HepG2 (cell line): ENCODE data around the gene AGTPBP1. TPM values are rescaled to one million over a fixed set of nuclear protein-coding genes. Genes with fewer than 3 reads are reported as not detected.

ENCODE experiments used
- ATAC-seq: fragments of 200-7000 bp; cut with Tn5 transposase; 3 replicates; pipeline ENCODE4 v1.9.1; 2020; ENCODE audit warnings: mild to moderate bottlenecking, moderate library complexity
- BruUV-seq: library from RNA; stranded (reverse); fragments of 400-500 nt; replicated peaks from 2 replicates; lab custom pipeline; 2021; lab: Mats Ljungman, UMichigan
- CTCF ChIA-PET: fragments of 300-600 bp; formaldehyde crosslinking; extraction: SDS; loops from one replicate; lab custom pipeline; 2021; ENCODE audit warnings: low total read pairs, inconsistent platforms, low intra/inter-chr PET ratio; lab: Yijun Ruan, JAX
- POLR2A ChIA-PET: fragments of 350-600 bp; sonication (Branson Sonifier 250); formaldehyde crosslinking; loops from one replicate; lab custom pipeline; 2020; ENCODE audit warnings: antibody characterized with exemption, inconsistent platforms; lab: Yijun Ruan, JAX
- DNase-seq: peaks from one replicate; pipeline ENCODE4 v3.0.0-alpha.2; 2015; ENCODE audit warnings: low spot score
- FAIRE-seq: peaks from 3 replicates; lab custom pipeline; 2011; peaks lifted over from hg19 to GRCh38; lab: Jason Lieb, UNC
- H2AFZ ChIP-seq: one replicate; pipeline ENCODE4 v1.6.1; 2011; ENCODE audit warnings: low read length, inconsistent platforms
- H3K27ac ChIP-seq: fragments of 300-600 bp; 3 replicates; pipeline ENCODE4 v1.8.0; 2011; ENCODE audit warnings: mixed run types, mild to moderate bottlenecking, mixed read lengths, low read length, inconsistent platforms; ENCODE audit not compliant: insufficient read depth; ENCODE audit errors: extremely low read length
- H3K27me3 ChIP-seq, 2 experiments: fragments of 200-600 bp in 1 of 2; 2 replicates in 1 of 2; 3 replicates in 1 of 2; pipeline versions ENCODE4 v1.6.0 to v1.8.0; 2011; ENCODE audit warnings: low read length in 2 of 2, mild to moderate bottlenecking in 2 of 2, moderate library complexity in 2 of 2, inconsistent platforms in 1 of 2; ENCODE audit not compliant: insufficient read depth in 2 of 2, control insufficient read depth in 1 of 2
- H3K36me3 ChIP-seq, 2 experiments: fragments of 200-600 bp in 1 of 2; replicated peaks in 1 of 2; 2 replicates in 1 of 2; 3 replicates in 1 of 2; pipeline versions ENCODE4 v1.5.1 to v1.8.0; 2011; ENCODE audit warnings: low read length in 2 of 2, inconsistent platforms in 1 of 2; ENCODE audit not compliant: insufficient read depth in 2 of 2, control insufficient read depth in 1 of 2
- H3K4me1 ChIP-seq: 2 replicates; pipeline ENCODE4 v1.5.1; 2012; ENCODE audit warnings: low read length, inconsistent platforms; ENCODE audit not compliant: insufficient read depth
- H3K4me2 ChIP-seq: 2 replicates; pipeline ENCODE4 v1.6.0; 2011; ENCODE audit warnings: low read depth, low read length, inconsistent platforms
- H3K4me3 ChIP-seq, 3 experiments: fragments of 200-600 bp in 1 of 3; sonication (generic), shearing (Covaris generic) in 1 of 3; replicated peaks in 1 of 3; 2 replicates each; pipeline ENCODE4 v1.5.1; 2011 to 2016; ENCODE audit warnings: low read length in 3 of 3, inconsistent platforms in 2 of 3, low read depth in 2 of 3, mild to moderate bottlenecking in 2 of 3, control low read depth in 1 of 3, mixed read lengths in 1 of 3; ENCODE audit not compliant: insufficient read depth in 1 of 3
- H3K79me2 ChIP-seq: one replicate; pipeline ENCODE4 v1.6.1; 2011; ENCODE audit warnings: low read length, inconsistent platforms; ENCODE audit not compliant: insufficient read depth
- H3K9ac ChIP-seq: 2 replicates; pipeline ENCODE4 v1.6.0; 2011; ENCODE audit warnings: mild to moderate bottlenecking, low read depth, low read length, inconsistent platforms; ENCODE audit not compliant: insufficient read depth
- H3K9me3 ChIP-seq: 2 replicates; pipeline ENCODE4 v1.5.1; 2012; ENCODE audit warnings: mild to moderate bottlenecking, low read length
- H4K20me1 ChIP-seq: 2 replicates; pipeline ENCODE4 v1.6.0; 2011; ENCODE audit warnings: inconsistent platforms, mild to moderate bottlenecking, low read length, moderate library complexity; ENCODE audit not compliant: insufficient read depth
- BCL6 ChIP-seq: IDR thresholded peaks from 2 replicates; pipeline ENCODE4 v1.6.1; 2016; ENCODE audit warnings: missing genetic modification reagents, missing compliant biosample characterization
- BRF2 ChIP-seq: sonication (generic); formaldehyde crosslinking; IDR thresholded peaks from 2 replicates; pipeline ENCODE4 v1.8.1; 2022; ENCODE audit warnings: mild to moderate bottlenecking, missing genetic modification reagents
- DRAP1 ChIP-seq: IDR thresholded peaks from 2 replicates; pipeline ENCODE4 v1.6.1; 2016; ENCODE audit warnings: missing genetic modification reagents, missing compliant biosample characterization
- GATAD2A ChIP-seq: IDR thresholded peaks from 2 replicates; pipeline ENCODE4 v1.6.1; 2016
- GLI4 ChIP-seq: sonication (generic); formaldehyde crosslinking; IDR thresholded peaks from 2 replicates; pipeline ENCODE4 v1.5.1; 2020; ENCODE audit warnings: missing genetic modification reagents, mild to moderate bottlenecking, moderate library complexity, borderline replicate concordance
- GMEB2 ChIP-seq: IDR thresholded peaks from 2 replicates; pipeline ENCODE4 v1.6.1; 2016; ENCODE audit warnings: missing biosample characterization, missing genetic modification reagents, low read depth
- HOXA9 ChIP-seq: sonication (generic); formaldehyde crosslinking; IDR thresholded peaks from 2 replicates; pipeline ENCODE4 v1.8.1; 2022; ENCODE audit warnings: missing genetic modification reagents, mild to moderate bottlenecking, moderate library complexity, borderline replicate concordance
- ISX ChIP-seq: sonication (generic); formaldehyde crosslinking; conservative IDR thresholded peaks from 2 replicates; pipeline ENCODE4 v1.5.0; 2020; ENCODE audit warnings: missing genetic modification reagents
- MYPOP ChIP-seq: sonication (generic); formaldehyde crosslinking; IDR thresholded peaks from 2 replicates; pipeline ENCODE4 v1.8.1; 2023; ENCODE audit warnings: mild to moderate bottlenecking, moderate library complexity, missing genetic modification reagents
- NFRKB ChIP-seq: fragments of 450-650 bp; IDR thresholded peaks from 2 replicates; pipeline ENCODE4 v1.6.1; 2017
- POLR2G ChIP-seq: fragments of 200-400 bp; formaldehyde crosslinking; IDR thresholded peaks from 2 replicates; pipeline ENCODE4 v1.6.1; 2018; ENCODE audit warnings: mild to moderate bottlenecking, low read depth, low read length, moderate library complexity
- TOPORS ChIP-seq: sonication (generic); formaldehyde crosslinking; IDR thresholded peaks from 2 replicates; pipeline ENCODE4 v1.8.0; 2023; ENCODE audit warnings: mild to moderate bottlenecking, missing genetic modification reagents
- ZFP1 ChIP-seq: IDR thresholded peaks from 2 replicates; pipeline ENCODE4 v1.6.1; 2016
- ZIK1 ChIP-seq: sonication (generic); formaldehyde crosslinking; IDR thresholded peaks from 2 replicates; pipeline ENCODE4 v1.5.0; 2020; ENCODE audit warnings: mild to moderate bottlenecking, low read depth, missing genetic modification reagents, borderline replicate concordance
- ZNF264 ChIP-seq: sonication (generic); formaldehyde crosslinking; IDR thresholded peaks from 2 replicates; pipeline ENCODE4 v1.4.0; 2020; ENCODE audit warnings: missing genetic modification reagents
- ZNF276 ChIP-seq: sonication (generic); formaldehyde crosslinking; IDR thresholded peaks from 2 replicates; pipeline ENCODE4 v1.4.0; 2020; ENCODE audit warnings: mild to moderate bottlenecking, low read depth, missing genetic modification reagents
- ZNF460 ChIP-seq: sonication (generic); formaldehyde crosslinking; IDR thresholded peaks from 2 replicates; pipeline ENCODE4 v1.5.1; 2020; ENCODE audit warnings: missing genetic modification reagents, mild to moderate bottlenecking, borderline replicate concordance
- ZZZ3 ChIP-seq: sonication (generic); formaldehyde crosslinking; IDR thresholded peaks from 2 replicates; pipeline ENCODE4 v1.4.0; 2020; ENCODE audit warnings: missing genetic modification reagents, mild to moderate bottlenecking, borderline replicate concordance
- WGBS: methylation state at CpG from one replicate; pipeline ENCODE4 v1.1.6; 2017; ENCODE audit warnings: low lambda C conversion rate; 5-methylcytosine and 5-hydroxymethylcytosine counted together
- in situ Hi-C: cut with HindIII; loops from 2 replicates; pipeline ENCODE4 v1.10.0; 2017; ENCODE audit warnings: low pct_unique_long_range_greater_than_20kb; ENCODE audit not compliant: extremely low pct_ligation_motif_present
- intact Hi-C: fragments of 100-400 bp; cut with micrococcal nuclease; formaldehyde crosslinking; loops from one replicate; pipeline ENCODE4 v1.10.0; 2022; ENCODE audit not compliant: unreplicated experiment
- polyA plus RNA-seq, 8 experiments: library from polyadenylated mRNA; depleted of rRNA in 3 of 8; stranded (reverse) in 7 of 8; unstranded in 1 of 8; fragments of >200 nt; fragmentation: Illumina TruSeq in 4 of 8; extraction: Trizol in 4 of 8; gene quantifications; 2 replicates each; pipeline versions ENCODE4 v1.2.1 to v1.2.3, GENCODE V29; 2011 to 2016; ENCODE audit warnings: low read depth in 4 of 8, missing spikeins in 1 of 8, mixed read lengths in 1 of 8; ENCODE audit not compliant: insufficient read depth in 1 of 8
- total RNA-seq, 5 experiments: library from RNA; depleted of rRNA; stranded (reverse); fragments of >200 nt; fragmentation: Illumina TruSeq; extraction: Trizol; gene quantifications; 2 replicates each; pipeline ENCODE4 v1.2.3, GENCODE V29; 2016; ENCODE audit warnings: low read depth in 1 of 5

The AGTPBP1 gene
- total and polyA plus RNA-seq, 2 of the 13 experiments (the other 11 are each of a cell fraction or from before 2014, with no cell fraction given), result 9.7 to 22.3 TPM

- CTCF ChIA-PET, result no interaction called here
- in situ Hi-C loops (no loop called here), intact Hi-C loops (no loop called here)
- no TSS peak for BruUV-seq
- peak; percentile 67 for DNase-seq
- Histone ChIP-seq H3K4me2 (peak overlapping the region; percentile 81), H3K27me3 (peaks cover 0 to 4% of the 10 kb centered on the region in 2 experiments; a peak in 2 of 5 replicates), H3K4me3 (peak overlapping the region; percentile 71 to 95 (median 73)), H2AFZ (peak overlapping the region; percentile 43), H3K9me3 (no peaks in the 10 kb centered on the region), H3K4me1 (peaks cover 39% of the 10 kb centered on the region), H3K9ac (peak overlapping the region; percentile 80), H3K36me3 (no peaks in the 10 kb centered on the region), H4K20me1 (no peaks in the 10 kb centered on the region), H3K79me2 (peaks cover 39% of the 10 kb centered on the region), H3K27ac (peak overlapping the region; percentile 84)
- 0% methylated on average over 1 of the region's 75 CpGs for WGBS
- POLR2A ChIA-PET, result interaction anchor here (1.2 to 1.5 kb wide), 3 partner anchors 18 to 64 kb away, joined by 3 to 7 read pairs (median 5); no protein-coding TSS in a partner anchor
- ATAC-seq, result peak; percentile 76
- FAIRE-seq, result peak; percentile 55
- TF ChIP-seq ZZZ3 (no peak), ZNF276 (CRISPR knock-in tag) (no peak), ZIK1 (CRISPR knock-in tag) (no peak), BCL6 (CRISPR knock-in tag) (0 out of 2 replicates have a peak, but pooled peaks have one; percentile 7), ZNF264 (CRISPR knock-in tag) (0 out of 2 replicates have a peak, but pooled peaks have one; percentile 18), BRF2 (no peak), ISX (CRISPR knock-in tag) (no peak; the same call in 1 of the 2 replicates), MYPOP (CRISPR knock-in tag) (peak; percentile 58; the same call in 1 of the 2 replicates), DRAP1 (CRISPR knock-in tag) (no peak; the same call in 1 of the 2 replicates), GMEB2 (CRISPR knock-in tag) (no peak), TOPORS (CRISPR knock-in tag) (no peak), ZFP1 (CRISPR knock-in tag) (no peak), ZNF460 (no peak), HOXA9 (peak; percentile 75; the same call in 1 of the 2 replicates), GLI4 (CRISPR knock-in tag) (peak; percentile 38; the same call in 1 of the 2 replicates), POLR2G (peak; percentile 48; the same call in 1 of the 2 replicates), NFRKB (no peak), GATAD2A (CRISPR knock-in tag) (peak; percentile 23; the same call in 1 of the 2 replicates)
Measured at GRCh38 chr9:85741095-85741874, 469 bp downstream of the AGTPBP1 start.
